H4 (cell line): ENCODE results near the gene CCDC126. TPM values are rescaled to one million over a fixed set of nuclear protein-coding genes. Genes with fewer than 3 reads are reported as not detected.

Experiments
- total RNA-seq: library from RNA; depleted of rRNA; stranded (reverse); fragments of >200 nt; shearing (Covaris generic); gene quantifications from 2 replicates; pipeline ENCODE4 v1.2.3, GENCODE V29; 2014; rRNA removed

The CCDC126 gene
- total RNA-seq, 1 experiment from 2014 or later, result 25.8 TPM

Other genes starting within 250 kb of the CCDC126 start
- 68.8 and 110 TPM in 2 replicates for gene IGF2BP3, start 126.9 kb upstream of the CCDC126 start, total RNA-seq
- 21.2 and 27.7 TPM in 2 replicates for gene TRA2A, start 65.4 kb upstream of the CCDC126 start, total RNA-seq
- gene FAM221A, start 82.8 kb downstream of the CCDC126 start, total RNA-seq, result 2.9 and 4.8 TPM in 2 replicates
- gene STK31, start 112.8 kb downstream of the CCDC126 start, total RNA-seq, result 0.56 TPM in 1 of 2 replicates, not detected in the other